Fibroblast of lung (primary cell): Measurements from ENCODE around the gene ID3.

Source experiments
- CTCF ChIP-seq, 2 donors: IDR thresholded peaks in 1 of 2; conservative IDR thresholded peaks in 1 of 2; 1 replicate in 1 of 2; 2 replicates in 1 of 2; pipeline ENCODE4 v1.5.1; 2011 to 2012; ENCODE audit warnings: low read length in 2 of 2, control low read depth in 1 of 2, inconsistent platforms in 1 of 2, low read depth in 1 of 2, mild to moderate bottlenecking in 1 of 2
- EZH2 ChIP-seq: IDR thresholded peaks from 2 replicates; pipeline ENCODE4 v1.5.1; 2012; ENCODE audit warnings: low read length, control low read depth, mild to moderate bottlenecking; ENCODE audit errors: missing control alignments

GRCh38 chr1:23598424-23598823 lies 39.1 kb upstream of the ID3 start:
- TF ChIP-seq CTCF (conservative IDR thresholded peaks at IDR 0.05 in 1 of 2, IDR thresholded peaks at IDR 0.05 in 1 of 2; ENCODE audit: low read depth in 1 of 2, low read length in 2 of 2) (no peak), EZH2 (no peak)
